GM12873 (cell line): Measurements from ENCODE around the gene DAP.

Source experiments
- TF ChIP-seq, protein P1 (sequence below): IDR thresholded peaks from 2 replicates; pipeline ENCODE4 v1.5.1; 2012; ENCODE audit warnings: low read depth, mild to moderate bottlenecking, moderate library complexity, low read length, control low read depth; ENCODE audit not compliant: insufficient read depth; ENCODE audit errors: missing control alignments

Gene DAP

DNA sequence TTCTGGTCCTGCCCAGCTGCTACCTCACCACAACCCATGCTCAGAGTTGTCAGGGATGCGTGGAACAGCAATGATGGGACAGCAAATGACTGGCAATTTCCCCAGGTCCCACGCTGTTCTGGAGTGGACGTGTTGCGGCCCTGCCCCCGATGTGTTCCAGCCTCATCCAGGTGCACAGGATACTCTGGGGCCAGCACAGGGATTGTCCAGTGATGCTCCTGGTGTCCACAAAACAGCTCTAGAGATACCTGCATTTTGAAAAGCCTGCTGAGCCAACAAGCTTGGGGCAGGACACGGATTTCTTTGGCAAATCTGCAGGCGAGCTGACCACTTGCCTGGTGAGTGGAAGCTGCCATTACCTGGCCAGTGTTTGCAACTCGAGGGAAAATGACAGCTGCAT lies 108.4 kb downstream of the DAP start:
- TF ChIP-seq, protein P1, sequence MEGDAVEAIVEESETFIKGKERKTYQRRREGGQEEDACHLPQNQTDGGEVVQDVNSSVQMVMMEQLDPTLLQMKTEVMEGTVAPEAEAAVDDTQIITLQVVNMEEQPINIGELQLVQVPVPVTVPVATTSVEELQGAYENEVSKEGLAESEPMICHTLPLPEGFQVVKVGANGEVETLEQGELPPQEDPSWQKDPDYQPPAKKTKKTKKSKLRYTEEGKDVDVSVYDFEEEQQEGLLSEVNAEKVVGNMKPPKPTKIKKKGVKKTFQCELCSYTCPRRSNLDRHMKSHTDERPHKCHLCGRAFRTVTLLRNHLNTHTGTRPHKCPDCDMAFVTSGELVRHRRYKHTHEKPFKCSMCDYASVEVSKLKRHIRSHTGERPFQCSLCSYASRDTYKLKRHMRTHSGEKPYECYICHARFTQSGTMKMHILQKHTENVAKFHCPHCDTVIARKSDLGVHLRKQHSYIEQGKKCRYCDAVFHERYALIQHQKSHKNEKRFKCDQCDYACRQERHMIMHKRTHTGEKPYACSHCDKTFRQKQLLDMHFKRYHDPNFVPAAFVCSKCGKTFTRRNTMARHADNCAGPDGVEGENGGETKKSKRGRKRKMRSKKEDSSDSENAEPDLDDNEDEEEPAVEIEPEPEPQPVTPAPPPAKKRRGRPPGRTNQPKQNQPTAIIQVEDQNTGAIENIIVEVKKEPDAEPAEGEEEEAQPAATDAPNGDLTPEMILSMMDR, result no peak

DNA sequence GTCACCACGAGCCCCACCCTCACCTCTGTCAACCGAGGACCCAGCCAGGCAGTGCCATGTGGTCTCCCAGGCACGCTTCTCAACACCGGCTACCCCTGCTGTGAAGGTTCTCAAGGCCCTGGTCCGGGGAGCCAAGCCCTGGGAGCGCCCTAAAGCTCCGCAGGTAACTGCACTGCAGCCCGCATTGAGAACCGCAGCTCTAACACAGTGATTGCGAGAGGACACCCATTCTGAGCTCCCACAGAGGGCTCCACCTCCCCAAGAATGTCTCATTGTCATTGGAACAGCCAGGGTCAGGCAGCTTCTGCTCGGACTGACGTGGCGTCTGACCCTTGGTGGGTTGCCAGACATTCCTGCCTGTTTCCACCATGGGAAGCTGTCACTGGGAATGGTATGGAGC lies 108.9 kb downstream of the DAP start:
- TF ChIP-seq, protein P1, result no peak

DNA sequence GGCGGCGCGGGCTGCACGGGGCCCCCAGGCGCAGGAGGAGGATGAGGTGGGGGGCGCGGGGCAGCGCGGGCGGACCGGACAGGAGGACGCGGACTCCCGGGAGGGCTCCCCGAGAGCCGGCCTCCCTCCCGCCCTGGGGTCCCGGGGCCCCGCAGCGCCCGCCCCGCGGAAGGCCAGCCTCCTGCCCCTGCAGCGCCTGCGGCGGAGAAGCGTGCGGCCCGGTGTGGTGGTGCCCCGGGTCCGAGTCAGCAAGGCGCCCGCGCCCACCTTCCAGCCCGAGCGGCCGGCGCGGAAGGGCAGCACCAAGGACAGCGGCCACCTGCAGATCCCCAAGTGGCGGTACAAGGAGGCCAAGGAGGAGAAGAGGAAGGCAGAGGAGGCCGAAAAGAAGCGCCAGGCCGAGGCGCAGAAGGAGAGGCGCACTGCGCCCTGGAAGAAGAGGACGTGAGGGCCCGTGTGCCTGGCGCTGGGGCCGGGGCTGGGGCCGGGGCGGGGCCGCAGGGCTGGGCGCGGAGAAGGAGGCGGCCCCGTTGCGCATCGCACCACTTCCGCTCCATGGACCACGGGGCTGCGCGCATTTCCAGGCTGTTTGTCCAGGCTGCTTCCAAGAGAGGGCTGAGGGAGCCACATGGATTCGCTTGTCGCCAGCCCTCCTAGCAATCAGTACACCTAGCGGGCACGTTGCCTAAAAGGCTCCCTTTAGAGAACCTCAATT lies 111.2 kb downstream of the DAP start:
- TF ChIP-seq, protein P1, result no peak

DNA sequence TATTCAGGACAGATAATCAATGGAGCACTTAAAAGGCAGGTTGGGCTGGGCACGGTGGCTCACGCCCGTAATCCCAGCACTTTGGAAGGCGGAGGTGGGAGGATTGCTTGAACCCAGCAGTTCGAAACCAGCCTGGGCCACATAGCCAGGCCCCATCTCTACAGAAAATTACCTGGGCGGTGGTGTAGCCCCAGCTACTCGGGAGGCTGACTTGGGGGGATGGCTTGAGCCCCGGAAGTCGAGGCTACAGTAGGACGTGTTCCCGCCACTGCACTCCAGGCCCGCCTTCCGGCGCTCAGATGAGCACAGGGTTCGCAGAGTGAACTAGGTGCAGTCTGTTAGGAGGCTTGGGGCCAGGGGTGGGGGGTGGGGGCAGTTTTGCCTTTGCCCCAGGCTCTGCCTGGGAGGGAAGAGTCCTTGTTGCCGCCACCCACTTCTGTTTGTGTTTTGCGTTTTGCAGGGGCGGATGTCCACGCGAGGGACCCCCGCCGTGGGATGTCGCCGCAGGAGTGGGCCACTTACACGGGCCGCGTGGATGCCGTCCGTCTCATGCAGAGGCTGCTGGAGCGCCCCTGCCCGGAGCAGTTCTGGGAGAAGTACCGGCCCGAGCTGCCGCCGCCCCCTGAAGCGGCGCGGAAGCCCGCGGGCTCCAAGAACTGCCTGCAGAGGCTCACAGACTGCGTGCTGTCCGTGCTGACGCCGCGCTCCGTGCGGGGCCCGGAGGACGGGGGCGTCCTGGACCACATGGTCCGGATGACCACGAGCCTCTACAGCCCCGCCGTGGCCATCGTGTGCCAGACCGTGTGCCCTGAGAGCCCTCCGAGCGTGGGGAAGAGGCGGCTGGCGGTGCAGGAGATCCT lies 112.0 kb downstream of the DAP start:
- TF ChIP-seq, protein P1, result no peak

DNA sequence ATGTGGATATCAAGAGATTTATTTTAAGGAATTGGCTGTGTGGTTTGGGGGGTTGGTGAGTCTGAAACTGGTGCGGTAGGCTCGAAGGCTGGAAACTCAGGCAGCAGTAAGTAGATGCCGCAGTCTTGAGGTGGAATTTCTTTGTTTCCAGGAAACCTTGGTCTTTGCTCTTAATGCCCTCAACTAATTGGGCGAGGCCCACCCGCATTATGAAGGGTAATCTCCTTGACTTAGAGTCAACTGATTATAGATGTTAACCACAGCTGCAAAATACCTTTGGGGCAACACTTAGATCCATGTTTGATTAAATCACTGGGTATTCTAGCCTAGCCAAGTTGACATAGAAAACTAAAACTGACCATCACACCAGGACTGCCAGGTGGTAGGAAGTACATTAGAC lies 113.4 kb downstream of the DAP start:
- TF ChIP-seq, protein P1, result no peak

DNA sequence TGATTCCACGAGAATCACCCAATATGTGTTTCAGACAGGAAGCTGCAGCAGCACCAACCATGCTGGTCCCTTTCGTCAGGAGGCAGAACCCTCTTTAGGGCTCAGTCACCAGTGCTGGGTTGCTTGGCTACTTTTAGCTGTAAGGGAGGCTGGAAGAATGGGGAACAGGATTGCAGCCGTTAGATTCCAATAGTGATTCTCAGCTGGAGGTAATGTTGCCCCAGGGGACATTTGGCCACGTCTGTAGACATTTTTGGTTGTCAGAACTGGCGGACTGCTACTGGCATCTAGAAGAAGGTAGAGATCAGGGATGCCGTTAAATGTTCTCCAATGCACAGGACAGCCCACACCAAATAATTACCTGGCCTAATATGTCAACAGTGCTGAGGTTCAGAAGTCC lies 115.4 kb downstream of the DAP start:
- TF ChIP-seq, protein P1, result no peak

DNA sequence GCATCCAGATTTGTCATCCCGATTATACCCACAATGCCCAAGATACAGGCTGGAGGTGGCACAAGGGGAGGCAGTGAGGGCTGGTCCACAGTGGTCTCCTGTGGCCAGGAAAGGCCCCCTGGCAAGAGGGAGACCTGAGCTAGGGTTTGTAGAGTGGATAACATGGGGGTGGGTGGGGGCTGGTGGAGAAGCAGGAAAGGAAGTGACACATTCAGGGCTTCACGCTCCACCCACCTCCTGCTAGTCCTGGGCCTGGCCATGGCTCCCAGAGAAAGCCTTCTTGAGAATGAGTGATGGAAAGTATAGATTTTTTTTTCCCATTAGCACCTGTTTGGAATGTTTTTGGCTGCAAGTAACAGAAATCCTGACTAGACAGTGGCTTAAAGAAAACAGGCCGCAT lies 115.9 kb downstream of the DAP start:
- TF ChIP-seq, protein P1, result no peak
